GM21447 (cell line): Measurements from ENCODE around the gene SLCO4A1.

Experiments
- ATAC-seq: cut with Tn5 transposase; IDR thresholded peaks from one replicate; pipeline ENCODE4 v1.9.1; 2021; ENCODE audit not compliant: unreplicated experiment

The SLCO4A1 gene

GRCh38 chr20:62710886-62711702, 68.8 kb downstream of the SLCO4A1 start:
- no peak for ATAC-seq

- no peak for ATAC-seq
These were observed 69.4 kb downstream of the SLCO4A1 start for GRCh38 chr20:62711703-62712101.

GRCh38 chr20:62712606-62713005, 70.3 kb downstream of the SLCO4A1 start:
- ATAC-seq = no peak

GRCh38 chr20:62714006-62714405, 71.7 kb downstream of the SLCO4A1 start:
- ATAC-seq = no peak

DNA sequence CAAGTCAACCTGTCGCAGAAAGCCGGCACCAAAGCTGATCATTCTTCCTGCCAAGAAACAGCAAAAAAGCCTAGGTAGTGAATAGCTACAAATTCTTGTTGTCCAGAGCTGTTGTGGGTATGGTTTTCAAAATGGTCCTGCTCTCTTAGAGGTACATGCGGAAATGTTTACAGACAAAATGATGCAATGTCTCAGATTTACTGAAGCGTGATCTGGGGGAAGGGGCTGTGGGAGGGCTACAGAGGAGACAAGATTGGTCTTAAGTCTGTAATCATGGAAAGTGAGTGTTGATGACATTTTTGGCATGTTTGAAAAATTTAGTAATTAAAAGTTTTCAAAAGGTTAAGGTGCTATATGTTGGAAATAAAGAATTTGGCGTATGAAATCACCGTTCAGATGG, 72.5 kb downstream of the SLCO4A1 start:
- no peak for ATAC-seq

DNA sequence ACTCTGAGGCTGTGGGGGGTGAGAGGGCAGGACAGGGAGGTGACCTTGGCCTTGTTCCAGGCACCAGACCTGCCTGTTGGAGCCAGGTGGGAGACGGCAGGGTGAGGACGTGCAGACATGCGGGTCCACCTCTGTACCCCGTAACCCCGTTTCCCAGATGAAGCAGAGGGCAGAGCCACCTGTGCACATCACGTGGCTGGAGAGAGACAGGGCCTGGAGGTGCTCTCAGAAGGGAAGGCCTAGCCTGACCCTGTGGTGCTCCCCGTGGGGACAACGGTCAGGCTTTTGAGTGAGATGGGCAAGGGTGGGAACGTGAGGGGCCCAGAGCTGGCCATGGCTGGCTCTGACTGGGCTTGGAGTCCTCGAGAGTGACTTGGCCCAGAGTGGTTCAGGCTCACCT, 72.9 kb downstream of the SLCO4A1 start:
- no peak for ATAC-seq

GRCh38 chr20:62716198-62716940, 74.1 kb downstream of the SLCO4A1 start:
- no peak for ATAC-seq

GRCh38 chr20:62716941-62717310, 74.6 kb downstream of the SLCO4A1 start:
- ATAC-seq = no peak

DNA sequence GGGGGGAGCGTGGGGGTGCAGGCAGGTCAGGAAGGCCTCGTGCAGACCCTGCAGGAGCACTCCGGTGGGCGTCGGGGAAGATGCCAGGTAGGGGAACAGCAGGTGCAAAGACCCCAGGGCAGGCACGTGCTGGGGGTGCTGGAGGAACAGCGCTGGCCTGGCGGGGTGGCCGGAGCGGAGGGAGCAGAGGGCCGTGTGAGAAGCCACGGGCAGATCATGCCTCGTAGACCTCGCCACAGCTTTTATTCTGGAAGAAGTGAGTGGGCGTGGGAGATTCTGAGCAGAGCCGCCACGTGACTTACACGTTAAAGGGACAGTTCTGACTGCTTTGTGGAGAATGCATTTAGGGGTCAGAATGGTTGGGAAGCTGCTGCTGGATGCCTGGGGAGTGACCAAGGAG, 75.6 kb downstream of the SLCO4A1 start:
- no peak for ATAC-seq

GRCh38 chr20:62718546-62718945, 76.2 kb downstream of the SLCO4A1 start:
- no peak for ATAC-seq

DNA sequence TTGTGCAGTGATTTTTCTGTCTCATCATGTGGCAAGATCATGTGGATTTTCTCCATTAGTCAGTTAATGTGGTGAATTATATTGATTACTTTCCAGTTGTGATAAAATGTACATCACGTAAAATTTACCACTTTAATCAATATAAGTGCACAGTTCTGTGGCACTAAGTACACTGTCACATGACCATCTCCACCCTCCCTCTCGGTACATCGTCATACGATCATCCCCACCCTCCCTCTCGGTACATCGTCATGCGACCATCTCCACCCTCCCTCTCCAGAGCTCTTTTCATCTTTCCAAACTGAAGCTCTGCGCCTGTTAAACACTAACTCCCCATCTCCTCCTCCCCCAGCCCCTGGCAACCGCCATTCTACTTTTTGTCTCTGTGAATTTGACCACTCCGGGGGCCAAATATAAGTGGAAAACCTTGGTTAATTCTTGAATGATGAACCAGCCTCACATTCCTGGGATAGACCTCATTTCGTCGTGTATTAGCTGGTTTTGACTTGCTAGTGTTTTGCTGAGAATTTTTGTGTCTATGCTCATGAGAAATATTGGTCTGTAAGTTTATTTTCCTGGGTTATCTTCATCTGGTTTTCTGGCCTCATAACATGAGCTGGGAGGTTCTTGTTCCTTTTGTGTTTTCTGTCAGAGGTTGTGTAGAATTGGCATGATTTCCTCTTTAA, 77.1 kb downstream of the SLCO4A1 start:
- no peak for ATAC-seq
